Esophagus (tissue), 2 donors: ENCODE data around the gene SPAM1. TPM values are rescaled to one million over a fixed set of nuclear protein-coding genes. Genes with fewer than 3 reads are reported as not detected.

Experiments used
- H3K27ac ChIP-seq, 2 donors: one replicate each; pipeline ENCODE4 v1.5.1; 2013; ENCODE audit warnings: low read depth in 2 of 2, mild to moderate bottlenecking in 2 of 2, inconsistent platforms in 1 of 2, low read length in 1 of 2, moderate library complexity in 1 of 2
- H3K27me3 ChIP-seq, 2 donors: one replicate each; pipeline ENCODE4 v1.6.1; 2013; ENCODE audit warnings: low read length in 2 of 2, control low read depth in 1 of 2, mild to moderate bottlenecking in 1 of 2; ENCODE audit not compliant: insufficient read depth in 2 of 2, control insufficient read depth in 1 of 2
- H3K36me3 ChIP-seq, 2 donors: one replicate each; pipeline ENCODE4 v1.6.1; 2013; ENCODE audit warnings: low read length in 1 of 2; ENCODE audit not compliant: control insufficient read depth in 2 of 2, insufficient read depth in 2 of 2
- H3K4me1 ChIP-seq, 2 donors: one replicate each; pipeline ENCODE4 v1.6.1; 2013; ENCODE audit warnings: low read length in 1 of 2; ENCODE audit not compliant: control insufficient read depth in 2 of 2, insufficient read depth in 2 of 2
- H3K4me3 ChIP-seq, 2 donors: one replicate each; pipeline ENCODE4 v1.5.1; 2013; ENCODE audit warnings: low read length in 2 of 2, mild to moderate bottlenecking in 2 of 2, low read depth in 1 of 2, moderate library complexity in 1 of 2
- H3K9me3 ChIP-seq, 2 donors: one replicate each; pipeline ENCODE4 v1.6.1; 2013; ENCODE audit warnings: mild to moderate bottlenecking in 2 of 2, low read depth in 1 of 2, low read length in 1 of 2, moderate library complexity in 1 of 2; ENCODE audit not compliant: control insufficient read depth in 2 of 2, insufficient read depth in 1 of 2
- WGBS, 2 donors: extraction: QIAGEN DNeasy Blood & Tissue Kit; methylation state at CpG; one replicate each; pipeline ENCODE4 v1.1.7; 2013; 5-methylcytosine and 5-hydroxymethylcytosine counted together
- polyA plus RNA-seq, 2 donors: library from polyadenylated mRNA; stranded (reverse); fragments of 200-250 nt; gene quantifications; one replicate each; pipeline ENCODE4 v1.2.3, GENCODE V29; 2013
- donor health status: healthy with polysubstance abuse.
- donor health status: Bipolar disorder and iron deficiency.

Gene SPAM1
- polyA plus RNA-seq, 2 donors: not detected

DNA sequence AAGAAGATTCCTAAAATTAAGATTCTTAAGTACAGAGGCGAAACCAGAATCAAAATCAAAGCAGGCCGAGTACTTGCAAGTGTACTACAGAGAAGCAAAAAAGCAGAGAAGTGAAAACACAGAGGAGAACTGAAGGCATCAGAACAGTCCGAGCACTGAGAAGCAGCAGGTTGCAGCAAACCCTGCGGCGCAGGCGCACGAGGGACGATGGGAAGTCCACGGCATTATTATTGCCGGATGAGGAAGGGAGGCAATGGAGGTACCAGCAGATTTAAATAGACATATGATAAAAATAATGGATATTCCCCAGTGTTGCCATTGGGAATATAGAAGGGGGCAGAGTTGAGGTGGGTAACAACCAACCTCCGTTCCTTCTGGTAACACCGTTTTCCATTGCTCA is 7.2 kb upstream of the SPAM1 start:
- Histone ChIP-seq H3K4me3 (no peak overlapping the region), H3K27me3 (no peaks in the 10 kb centered on the region), H3K36me3 (no peaks in the 10 kb centered on the region), H3K27ac (no peak overlapping the region), H3K9me3 (no peaks in the 10 kb centered on the region), H3K4me1 (no peaks in the 10 kb centered on the region)
- 93 to 95% methylated on average over 12 of the region's 12 CpGs for WGBS, 2 donors

DNA sequence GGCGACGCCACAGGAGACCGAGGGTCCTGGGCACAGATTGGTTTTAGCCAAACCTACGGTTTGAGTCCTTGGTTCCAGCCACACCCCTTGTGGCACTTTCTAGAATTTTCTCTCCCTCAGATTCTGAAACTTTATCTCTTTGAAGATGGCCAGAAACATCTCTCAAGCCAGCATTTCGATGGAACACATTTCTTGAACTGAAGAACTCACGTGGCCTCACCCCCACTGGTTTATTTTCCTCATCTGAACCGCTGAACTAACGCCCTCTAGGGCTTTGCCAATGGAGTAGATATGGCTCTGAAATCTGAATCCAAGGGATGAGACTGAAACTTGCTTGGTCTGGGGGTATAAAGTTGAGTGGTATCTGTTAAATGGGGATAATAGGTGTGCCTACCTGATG is 6.7 kb upstream of the SPAM1 start:
- H3K27me3 ChIP-seq: no peaks in the 10 kb centered on the region
- H3K9me3 ChIP-seq: no peaks in the 10 kb centered on the region
- no peak overlapping the region for H3K4me3 ChIP-seq
- no peaks in the 10 kb centered on the region for H3K36me3 ChIP-seq
- 82 to 83% methylated on average over 8 of the region's 8 CpGs for WGBS, 2 donors
- no peaks in the 10 kb centered on the region for H3K4me1 ChIP-seq
- no peak overlapping the region for H3K27ac ChIP-seq

DNA sequence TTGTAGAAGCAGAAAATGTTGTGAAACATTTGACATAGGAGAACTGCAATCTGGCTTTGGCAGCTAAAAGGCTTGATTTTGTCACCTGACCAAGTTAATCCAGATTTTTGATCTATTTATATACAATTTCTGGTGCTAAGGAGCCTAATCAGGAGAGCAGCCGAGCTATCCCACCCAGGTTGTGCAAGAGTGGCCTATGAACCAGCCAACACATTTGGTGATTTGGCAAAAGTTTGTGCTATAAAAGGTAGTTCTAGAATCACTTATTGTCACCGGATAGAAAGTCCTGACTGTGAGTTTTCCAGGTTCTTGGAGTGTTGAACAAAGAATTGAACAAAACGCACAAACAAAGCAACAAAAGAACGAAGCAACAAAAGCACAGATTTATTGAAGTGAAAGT is 1.4 kb upstream of the SPAM1 start:
- Histone ChIP-seq H3K4me1 (no peaks in the 10 kb centered on the region), H3K4me3 (no peak overlapping the region), H3K27ac (no peak overlapping the region), H3K36me3 (no peaks in the 10 kb centered on the region), H3K27me3 (no peaks in the 10 kb centered on the region), H3K9me3 (no peaks in the 10 kb centered on the region)
- WGBS, 2 donors: 87 to 89% methylated on average over 4 of the region's 4 CpGs

DNA sequence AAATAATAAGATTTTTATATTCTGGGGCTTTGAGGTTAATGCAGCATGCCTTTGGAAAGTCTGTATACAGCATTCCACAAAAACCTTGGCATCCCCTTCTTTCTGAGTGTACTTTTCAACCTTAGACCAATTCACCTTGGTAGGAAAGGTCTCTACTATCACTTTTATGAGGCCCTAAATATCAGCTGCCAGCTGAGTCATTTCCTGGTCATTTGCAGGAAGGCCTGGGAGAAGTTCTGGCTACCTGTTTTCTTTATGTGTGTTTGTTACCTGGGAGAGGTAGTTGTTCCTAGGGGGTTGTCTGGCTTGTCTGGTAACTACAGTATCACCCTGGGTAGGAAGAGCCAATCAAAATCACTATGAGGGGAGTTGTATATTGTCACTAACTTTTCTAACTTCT is 4.1 kb downstream of the SPAM1 start:
- H3K4me3 ChIP-seq: no peak overlapping the region
- no peaks in the 10 kb centered on the region for H3K36me3 ChIP-seq
- H3K4me1 ChIP-seq: no peaks in the 10 kb centered on the region
- no peaks in the 10 kb centered on the region for H3K27me3 ChIP-seq
- H3K27ac ChIP-seq: no peak overlapping the region
- no peaks in the 10 kb centered on the region for H3K9me3 ChIP-seq

DNA sequence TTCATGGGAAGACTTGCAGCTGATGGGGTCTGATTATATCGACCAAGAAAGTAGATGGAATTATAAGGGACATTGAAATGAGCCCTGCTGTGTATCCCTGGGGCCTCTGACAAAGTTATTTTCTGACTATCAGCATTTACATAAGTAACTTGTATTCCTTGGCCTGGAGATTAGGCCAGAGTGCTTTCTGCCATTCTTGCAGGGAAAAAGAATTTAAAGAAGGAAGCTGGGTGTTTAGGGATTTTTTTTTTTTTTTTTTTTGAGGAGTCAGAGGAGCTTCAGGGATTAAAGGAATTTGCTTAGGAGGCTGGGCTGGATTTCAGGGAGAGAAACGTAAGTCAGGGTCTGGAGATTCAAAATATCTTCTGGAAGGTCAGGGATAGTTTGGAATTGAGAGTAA is 4.6 kb downstream of the SPAM1 start:
- Histone ChIP-seq H3K27me3 (no peaks in the 10 kb centered on the region), H3K9me3 (no peaks in the 10 kb centered on the region), H3K27ac (no peak overlapping the region), H3K36me3 (no peaks in the 10 kb centered on the region), H3K4me1 (no peaks in the 10 kb centered on the region), H3K4me3 (no peak overlapping the region)
- WGBS, 2 donors: 33 to 39% methylated on average over 2 of the region's 2 CpGs

DNA sequence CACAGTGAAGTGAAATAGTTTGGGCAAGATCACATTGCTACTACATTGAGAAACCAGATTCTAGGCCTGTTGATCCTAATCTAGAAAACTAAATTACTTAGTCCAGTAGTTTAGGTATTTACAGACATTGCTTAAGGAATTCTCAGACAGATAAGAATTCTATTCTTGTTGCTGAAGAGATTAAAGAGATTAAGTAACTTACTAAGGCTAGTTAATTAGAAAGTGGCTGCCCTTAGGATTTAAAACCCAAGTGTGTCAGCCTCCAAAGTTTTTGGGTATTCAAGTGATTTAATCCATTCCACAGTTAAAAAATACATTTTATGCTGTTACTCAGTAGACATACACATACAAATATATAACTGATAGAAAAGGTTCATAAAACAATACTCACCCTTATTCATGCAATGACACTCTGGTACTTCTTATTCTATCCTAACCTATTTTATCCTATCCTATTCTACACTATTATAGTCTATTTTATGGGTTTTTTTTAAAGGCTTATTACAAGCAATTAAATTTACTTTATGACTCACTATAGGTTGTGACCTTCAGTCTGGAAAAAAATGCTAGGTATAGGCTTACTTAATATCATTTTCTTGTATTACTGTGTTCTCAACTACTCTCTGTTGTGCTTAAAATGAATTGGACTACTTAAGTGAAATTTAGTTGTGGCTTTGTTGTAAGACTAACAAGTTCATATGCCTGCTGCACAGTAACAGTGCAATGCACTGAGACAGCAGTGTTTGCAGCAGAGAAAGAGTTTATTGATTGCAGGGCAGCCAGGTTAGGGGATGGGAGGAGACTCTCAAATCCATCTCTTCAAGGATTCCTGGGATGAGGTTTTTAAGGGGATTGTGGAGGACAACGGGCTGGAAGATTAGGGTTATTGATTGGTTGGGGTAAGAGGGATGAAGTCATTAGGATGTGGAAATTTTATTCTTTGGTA is 10.7 kb downstream of the SPAM1 start:
- 66 to 85% methylated on average over 1 of the region's 1 CpG for WGBS, 2 donors
- Histone ChIP-seq H3K4me1 (no peaks in the 10 kb centered on the region), H3K27me3 (no peaks in the 10 kb centered on the region), H3K27ac (no peak overlapping the region), H3K36me3 (no peaks in the 10 kb centered on the region), H3K9me3 (no peaks in the 10 kb centered on the region), H3K4me3 (no peak overlapping the region)

DNA sequence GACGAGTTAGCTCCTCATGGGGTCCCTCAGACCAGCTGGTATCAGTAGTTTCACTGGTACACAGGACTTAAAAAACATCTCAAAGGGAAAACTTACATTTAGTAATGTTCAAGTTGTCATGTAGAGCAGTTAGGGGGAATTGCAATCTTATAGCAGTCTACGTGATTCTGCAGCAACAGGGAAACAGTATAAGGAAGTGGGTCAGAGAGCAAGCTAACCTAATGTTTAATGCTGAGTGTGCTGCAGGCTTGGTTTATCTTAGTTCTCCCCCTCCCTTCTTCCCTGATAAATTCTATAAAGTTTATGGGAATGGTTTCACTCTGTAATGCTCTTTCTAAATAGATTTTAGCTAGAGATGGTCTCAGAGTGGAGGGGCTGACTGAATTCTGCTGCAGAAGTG is 11.3 kb downstream of the SPAM1 start:
- Histone ChIP-seq H3K4me1 (no peaks in the 10 kb centered on the region), H3K9me3 (no peaks in the 10 kb centered on the region), H3K27ac (no peak overlapping the region), H3K36me3 (no peaks in the 10 kb centered on the region), H3K4me3 (no peak overlapping the region), H3K27me3 (no peaks in the 10 kb centered on the region)
- WGBS, 2 donors: 60 to 62% methylated on average over 2 of the region's 2 CpGs

DNA sequence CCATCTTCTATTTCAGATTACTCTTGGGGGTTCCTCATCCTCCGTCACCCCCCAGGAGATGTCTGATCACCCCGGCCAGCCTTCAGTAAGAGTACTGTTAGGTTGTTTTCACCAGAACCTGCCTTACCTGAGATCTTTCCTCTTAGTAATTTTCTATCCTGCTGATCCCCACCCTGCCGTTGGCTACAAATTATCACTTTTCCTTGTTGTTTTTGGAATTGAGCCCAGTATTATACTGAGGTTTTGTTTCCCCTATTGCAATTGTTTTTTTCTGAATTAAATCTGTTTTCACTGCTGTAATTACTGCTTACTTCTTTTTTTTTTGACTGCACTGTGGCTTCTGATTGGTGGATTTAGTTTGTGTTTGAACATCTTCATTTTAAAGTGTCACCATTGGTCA is 14.7 kb downstream of the SPAM1 start:
- no peak overlapping the region for H3K4me3 ChIP-seq
- no peaks in the 10 kb centered on the region for H3K36me3 ChIP-seq
- 53 to 67% methylated on average over 3 of the region's 3 CpGs for WGBS, 2 donors
- H3K4me1 ChIP-seq: no peaks in the 10 kb centered on the region
- no peaks in the 10 kb centered on the region for H3K27me3 ChIP-seq
- H3K9me3 ChIP-seq: no peaks in the 10 kb centered on the region
- no peak overlapping the region for H3K27ac ChIP-seq

DNA sequence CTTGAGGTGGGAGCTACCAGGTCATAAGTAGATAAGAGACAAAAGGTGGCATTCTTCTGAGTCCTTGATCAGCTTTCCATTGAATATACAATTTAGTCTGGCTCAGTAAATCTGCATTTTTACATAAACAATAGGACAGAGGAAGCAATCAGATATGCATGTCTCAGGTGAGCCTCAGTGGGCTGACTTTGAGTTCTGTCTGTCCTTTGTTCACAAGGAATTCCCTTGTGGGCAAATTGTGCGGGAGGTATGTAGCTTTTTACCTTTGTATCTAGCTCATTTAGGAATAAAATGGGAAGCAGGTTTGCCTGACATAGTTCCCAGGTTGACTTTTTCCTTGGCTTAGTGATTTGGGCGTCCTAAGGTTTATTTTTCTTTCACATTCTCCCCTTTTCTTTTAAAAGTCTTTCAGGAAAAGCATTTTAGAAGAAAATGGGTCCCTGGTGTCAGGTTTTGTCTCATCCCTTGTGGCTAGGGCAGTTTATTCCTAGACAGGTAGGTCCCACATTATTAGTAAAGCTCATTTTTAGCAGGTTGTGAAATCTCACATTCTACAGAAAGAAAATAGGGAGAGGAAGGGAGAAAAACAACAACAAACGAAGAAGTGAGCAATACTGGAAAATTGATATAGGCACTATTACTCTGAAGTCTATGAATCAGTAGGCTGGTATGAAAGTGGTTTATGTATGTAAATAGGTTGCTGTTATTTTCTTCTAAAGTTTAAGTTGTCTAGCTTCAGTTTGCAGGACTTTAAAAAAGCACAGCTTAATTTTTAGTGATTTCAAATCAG is 16.5 kb downstream of the SPAM1 start:
- no peaks in the 10 kb centered on the region for H3K36me3 ChIP-seq
- no peak overlapping the region for H3K27ac ChIP-seq
- H3K4me1 ChIP-seq: no peaks in the 10 kb centered on the region
- no peaks in the 10 kb centered on the region for H3K9me3 ChIP-seq
- H3K4me3 ChIP-seq: no peak overlapping the region
- no peaks in the 10 kb centered on the region for H3K27me3 ChIP-seq
- WGBS, 2 donors: 42 to 58% methylated on average over 3 of the region's 3 CpGs
